ENCODE measurements around the gene CYP26C1.

CYP26C1 gene, protein sequence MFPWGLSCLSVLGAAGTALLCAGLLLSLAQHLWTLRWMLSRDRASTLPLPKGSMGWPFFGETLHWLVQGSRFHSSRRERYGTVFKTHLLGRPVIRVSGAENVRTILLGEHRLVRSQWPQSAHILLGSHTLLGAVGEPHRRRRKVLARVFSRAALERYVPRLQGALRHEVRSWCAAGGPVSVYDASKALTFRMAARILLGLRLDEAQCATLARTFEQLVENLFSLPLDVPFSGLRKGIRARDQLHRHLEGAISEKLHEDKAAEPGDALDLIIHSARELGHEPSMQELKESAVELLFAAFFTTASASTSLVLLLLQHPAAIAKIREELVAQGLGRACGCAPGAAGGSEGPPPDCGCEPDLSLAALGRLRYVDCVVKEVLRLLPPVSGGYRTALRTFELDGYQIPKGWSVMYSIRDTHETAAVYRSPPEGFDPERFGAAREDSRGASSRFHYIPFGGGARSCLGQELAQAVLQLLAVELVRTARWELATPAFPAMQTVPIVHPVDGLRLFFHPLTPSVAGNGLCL

DNA sequence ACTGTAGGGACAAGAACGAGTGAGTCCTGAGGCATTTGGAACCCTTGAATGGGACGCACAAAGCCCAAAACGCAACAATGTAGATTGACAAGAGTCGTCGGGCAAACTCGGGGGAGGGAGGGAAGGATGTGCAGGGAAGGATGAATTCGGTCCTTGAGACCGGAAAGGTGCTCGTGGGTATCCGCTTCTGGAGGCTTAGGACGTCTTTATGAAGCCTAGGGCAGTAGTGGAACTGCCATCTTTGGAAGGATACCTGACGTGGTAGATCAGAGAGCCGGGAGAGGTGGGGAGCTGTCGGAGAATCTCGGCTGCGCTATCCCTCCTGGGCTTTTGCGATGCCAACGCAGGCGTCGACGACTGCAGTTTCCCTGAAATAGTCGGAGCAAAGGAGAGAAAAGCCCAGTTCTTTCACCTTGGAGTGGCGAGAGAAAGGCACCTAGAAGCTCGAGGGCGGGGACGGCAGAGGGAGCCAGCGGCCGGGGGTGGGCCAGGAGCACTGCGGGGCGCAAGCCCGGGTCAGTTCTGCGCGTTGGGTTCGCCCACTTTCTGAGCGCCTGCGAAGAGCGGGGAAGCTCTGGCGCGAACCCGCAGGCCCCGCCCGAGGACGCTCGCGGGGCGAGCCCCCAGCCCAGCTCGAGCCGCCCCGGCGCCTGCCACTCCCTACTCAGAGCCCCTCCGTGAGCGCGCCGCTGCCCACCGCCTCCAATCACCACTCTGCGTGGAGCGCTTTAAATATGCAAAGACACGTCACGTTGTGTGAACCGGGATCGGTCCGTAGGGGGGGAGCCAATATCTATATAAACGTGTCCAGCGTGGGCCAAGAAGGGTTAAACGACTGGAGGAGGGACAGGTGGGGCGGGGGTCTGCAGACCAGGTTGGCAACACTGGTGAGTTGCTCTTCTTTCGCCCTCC is at the start of gene CYP26C1:
Gene CYP26C1 (plus strand): TSS at position 824 of the 912 bp plus-strand sequence. CDS start 466 bp downstream, outside the sequence.
- DNase-seq: no peak

DNA sequence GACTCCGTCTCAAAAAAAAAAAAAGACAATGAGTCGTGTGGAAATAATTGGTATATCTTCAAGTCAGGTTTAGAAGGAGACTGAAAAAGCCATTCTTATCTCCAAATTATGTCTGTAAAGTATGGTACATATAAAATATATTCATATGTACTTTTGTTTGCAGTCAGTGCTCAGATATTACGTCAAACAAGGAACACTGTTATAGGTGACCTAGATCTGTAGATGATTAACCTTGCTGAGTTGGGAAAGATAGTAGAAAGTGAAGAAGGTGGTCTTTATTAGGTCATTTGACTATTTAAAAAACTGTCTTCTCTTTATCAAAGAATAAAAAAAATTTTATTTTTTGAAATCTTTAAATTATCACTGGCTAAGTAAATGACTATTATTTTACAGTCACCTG is 44.9 kb upstream of the CYP26C1 start:
- DNase-seq: no peak

DNA sequence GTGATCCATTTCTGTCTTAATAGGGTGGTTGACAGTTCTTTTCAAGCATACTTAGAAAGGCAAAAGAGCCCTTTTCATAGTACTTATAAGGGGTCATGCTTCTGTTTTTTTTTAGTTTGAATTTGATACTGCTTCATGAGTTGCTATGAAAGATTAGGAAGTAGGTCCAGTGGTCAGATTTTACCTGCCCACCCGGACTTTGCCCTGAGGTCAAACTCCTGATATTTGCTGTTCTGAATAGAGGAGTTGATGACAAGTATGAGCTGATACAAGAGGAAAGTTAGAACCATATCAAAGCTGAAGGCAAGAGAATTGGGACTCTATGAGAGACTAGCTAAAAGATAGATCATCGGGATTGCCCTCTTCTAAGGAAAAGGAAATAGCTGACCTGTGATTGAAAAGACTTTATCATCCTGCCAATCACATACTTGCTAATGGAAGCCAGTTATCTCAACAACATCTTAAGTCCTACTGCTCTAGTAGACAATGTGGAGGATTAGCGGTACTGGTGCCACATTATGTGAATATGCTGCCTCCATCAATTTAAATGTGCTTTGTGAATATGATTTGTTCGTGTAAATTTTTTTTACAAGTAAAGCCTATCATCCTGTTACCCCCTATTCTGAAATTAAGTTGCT is 37.5 kb upstream of the CYP26C1 start:
- no peak for DNase-seq

DNA sequence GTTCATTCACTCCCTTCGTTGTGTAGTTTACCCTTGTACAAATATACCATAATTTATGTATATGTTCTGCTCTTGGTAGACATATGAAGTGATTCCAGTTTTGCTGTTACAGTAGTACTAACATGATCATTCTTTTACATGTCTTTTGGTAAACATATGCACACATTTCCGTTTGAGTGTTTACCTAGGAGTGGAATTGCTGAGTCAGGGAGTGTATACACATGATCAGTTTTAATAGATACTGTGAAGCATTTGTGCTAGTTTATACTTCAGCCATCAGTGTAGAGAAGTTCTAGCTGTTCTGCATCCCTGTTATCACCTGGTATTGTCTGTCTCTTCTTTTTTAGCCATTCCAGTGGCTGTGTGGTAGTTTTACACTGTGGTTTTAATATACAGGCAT is 34.5 kb upstream of the CYP26C1 start:
- no peak for DNase-seq

DNA sequence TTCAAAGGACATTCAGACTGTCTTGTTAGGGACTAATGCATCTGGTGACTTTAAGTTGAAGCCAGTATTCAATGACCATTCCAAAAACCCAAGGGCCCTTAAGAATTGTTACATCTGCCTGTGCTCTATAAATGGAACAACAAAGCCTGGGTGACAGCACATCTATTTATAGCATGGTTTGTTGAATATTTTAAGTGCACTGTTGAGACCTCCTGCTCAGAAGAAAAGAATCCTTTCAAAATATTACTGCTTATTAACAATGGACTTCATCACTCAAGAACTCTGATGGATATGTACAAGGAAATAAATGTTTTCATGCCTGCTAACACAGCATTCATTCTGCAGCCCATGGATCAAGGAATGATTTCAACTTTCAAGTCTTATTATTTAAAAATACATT is 33.1 kb upstream of the CYP26C1 start:
- no peak for DNase-seq

DNA sequence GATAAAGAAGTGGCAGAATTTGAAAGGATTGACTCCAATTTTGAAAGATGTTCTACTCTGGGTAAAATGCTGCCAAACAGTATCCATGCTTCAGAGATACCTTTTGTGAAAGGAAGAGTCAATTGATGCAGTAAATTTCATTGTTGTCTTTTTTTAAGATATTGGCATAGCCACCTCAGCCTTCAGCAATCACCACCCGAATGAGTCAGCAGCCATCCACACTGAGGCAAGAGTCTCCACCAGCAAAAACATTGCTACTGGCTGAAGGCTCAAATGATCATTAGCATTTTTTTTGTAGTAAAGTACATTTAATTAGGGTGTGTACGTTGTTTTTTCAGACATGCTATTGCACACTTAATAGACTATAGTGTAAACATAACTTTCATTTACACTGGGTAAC is 31.7 kb upstream of the CYP26C1 start:
- DNase-seq: no peak

DNA sequence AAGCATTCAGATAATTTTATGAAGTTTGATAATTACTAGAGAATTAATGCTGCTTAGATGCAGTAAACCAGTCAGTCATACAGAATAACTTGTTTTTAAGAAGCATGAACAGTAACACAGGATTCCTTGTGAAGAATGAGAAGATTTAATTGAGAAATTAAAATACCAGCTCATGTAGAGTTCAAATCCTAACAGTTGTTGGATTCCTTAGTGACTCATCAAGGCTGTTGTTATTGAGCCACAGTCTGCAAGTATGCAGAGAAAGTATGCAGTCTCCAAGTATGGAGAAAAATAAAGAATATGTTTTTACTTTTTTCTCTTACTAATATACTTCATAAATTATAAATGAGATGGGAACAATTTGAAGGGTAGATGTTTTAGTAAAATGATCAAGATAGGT is 30.2 kb upstream of the CYP26C1 start:
- no peak for DNase-seq

DNA sequence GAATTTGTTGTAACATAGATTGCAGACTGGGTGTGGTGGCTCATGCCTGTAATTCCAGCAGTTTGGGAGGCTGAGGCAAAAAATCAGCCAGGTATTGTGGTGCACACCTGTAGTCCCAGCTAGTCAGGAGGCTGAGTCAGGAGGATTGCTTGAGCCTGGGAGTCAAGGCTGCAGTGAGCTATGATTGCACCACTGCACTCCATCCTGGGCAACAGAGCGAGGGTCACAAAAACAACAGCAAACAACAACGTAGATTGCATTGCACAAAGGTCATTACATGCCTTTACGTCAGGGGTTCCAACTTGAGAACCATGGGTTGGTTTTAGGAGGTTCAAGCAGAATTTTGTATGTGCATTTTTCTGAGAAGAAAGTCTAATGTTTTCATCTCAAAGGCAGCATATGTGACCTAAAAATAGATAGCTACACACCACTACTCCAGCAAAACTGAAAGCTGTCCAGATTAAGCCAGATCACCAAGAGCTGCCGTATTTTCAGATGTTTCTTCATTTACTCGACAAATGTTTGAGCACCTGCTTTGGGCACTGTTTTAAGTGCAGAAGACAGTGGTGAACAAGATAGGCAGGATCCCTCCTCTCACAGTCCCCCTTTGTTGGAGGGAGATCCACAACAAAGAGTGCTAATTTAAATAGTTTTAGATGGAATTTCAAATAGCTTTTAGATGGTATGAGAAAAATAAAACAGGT is 28.3 kb upstream of the CYP26C1 start:
- DNase-seq: no peak

DNA sequence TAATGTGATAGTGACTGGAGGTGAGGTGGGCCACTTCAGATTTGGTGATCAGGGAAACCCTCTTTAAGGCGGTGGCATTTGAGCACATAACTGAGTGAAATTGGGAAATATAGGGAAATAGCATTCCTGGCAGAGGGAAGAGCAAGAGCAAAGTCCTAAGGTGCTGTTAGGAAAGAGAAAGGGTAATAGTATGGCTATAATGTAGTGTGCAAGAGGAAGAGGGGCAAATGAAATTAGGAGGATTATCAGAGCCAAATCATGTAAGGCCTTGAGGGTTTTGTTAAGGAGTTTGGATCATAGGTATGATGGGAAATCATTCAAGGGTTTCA is 27.8 kb upstream of the CYP26C1 start:
- no peak for DNase-seq

DNA sequence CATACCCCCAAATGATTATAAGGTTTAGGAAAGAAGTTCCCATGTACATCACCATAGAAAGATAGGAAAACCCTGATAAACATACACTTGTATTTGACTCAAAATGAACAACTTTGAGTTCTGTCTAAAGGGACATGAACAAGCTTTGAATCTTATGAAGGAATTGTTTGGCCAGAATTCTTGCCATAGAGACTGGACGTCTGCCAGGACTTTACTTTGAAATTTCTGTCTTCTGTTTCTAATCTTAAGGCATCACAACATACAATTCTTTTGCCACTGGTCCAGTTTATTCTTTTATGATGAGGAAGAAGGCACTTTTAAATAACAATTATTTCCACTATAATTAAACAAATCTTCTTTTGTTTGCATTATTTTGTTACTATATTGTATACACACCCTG is 26.2 kb upstream of the CYP26C1 start:
- no peak for DNase-seq

DNA sequence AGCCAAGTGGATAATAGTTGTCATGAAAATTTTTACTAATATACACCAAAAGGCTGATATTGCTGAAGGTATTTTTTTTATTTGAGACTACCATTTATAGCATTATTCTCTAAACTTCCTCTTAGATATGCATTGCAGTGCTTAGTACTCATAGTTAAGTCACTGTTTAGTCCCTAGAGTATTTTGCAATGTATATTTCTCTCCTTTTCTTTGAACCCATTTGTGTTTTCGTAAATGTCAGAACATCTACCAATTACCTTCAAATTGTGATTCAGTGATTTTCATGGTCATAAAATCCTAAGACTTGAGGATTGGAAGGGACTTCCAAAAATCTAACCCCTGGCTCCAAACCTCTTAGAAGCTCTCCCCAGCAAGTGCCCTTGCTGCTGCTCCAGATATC is 21.5 kb upstream of the CYP26C1 start:
- DNase-seq: no peak

DNA sequence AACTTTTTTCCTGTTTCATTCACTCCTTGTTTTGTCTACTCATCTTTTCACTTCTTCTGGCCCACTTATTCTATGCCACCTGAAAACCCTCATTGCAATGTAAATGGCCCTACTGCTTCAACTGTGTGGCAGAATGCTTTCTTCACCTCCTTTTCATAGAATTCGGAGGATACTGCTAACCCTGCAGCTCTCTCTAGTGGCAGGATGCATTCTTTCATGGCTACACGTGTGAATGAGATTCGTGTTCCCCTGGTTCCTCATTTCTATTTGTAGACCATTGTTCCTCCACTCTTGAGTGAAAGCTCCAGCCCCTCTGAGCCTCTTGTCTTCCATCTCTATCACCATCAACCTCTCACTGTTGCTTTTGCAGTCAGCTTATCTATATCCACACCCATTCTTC is 20.9 kb upstream of the CYP26C1 start:
- DNase-seq: no peak

DNA sequence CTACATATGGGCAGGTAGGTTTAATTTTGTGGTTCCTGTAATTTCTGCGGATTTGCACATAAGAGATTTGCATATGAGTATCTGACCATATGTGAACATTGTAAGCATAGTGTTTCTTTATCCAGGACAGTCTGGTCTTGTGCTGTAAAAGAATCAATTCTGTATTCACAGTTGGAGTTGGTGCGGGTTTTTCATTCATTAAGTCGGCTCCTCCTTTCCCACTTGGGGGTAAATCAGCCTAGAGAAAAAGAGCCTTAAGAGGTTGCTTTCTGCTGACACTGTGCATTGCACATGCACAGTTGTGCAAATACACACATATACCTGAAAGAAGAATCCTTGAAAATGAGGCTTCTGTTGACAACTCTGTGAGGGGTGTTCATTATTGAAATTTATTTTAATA is 6.1 kb upstream of the CYP26C1 start:
- DNase-seq: no peak

DNA sequence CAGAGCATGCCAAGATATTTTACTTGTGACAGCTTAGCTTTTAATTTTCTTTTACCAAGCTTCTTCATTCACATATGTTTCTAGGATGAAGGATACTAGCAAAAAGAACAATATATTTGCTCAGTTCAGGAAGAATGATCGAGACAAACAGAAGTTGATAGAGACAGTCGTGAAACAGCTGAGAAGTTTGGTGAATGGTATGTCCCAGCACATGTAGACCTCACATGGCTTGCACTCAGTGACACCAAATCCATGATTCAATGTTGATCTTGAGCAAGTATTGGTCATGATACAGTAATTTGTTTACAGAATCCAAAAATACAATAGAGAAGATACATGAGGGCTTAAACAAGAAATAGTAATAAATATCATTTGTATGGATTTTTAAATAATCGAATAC is 2.5 kb upstream of the CYP26C1 start:
- DNase-seq: no peak

DNA sequence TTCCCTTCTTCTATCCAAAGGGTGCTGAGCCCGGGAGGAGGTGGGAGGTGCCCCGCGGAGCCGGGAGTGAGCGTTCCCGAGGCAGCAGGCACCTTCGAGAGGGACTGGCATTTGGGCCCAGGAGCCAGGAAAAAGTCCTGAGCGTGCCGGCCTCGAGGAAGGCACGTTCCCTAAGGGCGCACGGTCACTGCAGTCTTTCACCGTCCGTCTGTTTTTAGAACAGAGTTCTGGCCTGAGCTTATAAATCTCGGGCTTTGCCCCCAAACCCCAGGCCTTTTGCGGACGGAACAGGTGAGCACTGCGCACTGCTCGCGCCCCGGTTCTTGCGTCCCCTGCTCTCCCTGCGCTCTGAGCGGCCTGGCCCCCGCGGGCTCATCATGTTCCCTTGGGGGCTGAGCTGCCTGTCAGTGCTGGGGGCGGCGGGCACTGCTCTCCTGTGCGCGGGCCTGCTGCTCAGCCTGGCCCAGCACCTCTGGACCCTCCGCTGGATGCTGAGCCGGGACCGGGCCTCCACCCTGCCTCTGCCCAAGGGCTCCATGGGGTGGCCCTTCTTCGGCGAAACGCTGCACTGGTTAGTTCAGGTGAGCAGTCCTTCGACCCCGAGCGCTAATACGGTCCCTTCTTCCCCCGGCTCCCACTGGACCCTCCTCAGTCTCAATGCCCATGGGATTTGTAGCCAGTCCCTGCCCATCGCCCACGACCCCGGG is 442 bp downstream of the CYP26C1 start:
- no peak for DNase-seq

DNA sequence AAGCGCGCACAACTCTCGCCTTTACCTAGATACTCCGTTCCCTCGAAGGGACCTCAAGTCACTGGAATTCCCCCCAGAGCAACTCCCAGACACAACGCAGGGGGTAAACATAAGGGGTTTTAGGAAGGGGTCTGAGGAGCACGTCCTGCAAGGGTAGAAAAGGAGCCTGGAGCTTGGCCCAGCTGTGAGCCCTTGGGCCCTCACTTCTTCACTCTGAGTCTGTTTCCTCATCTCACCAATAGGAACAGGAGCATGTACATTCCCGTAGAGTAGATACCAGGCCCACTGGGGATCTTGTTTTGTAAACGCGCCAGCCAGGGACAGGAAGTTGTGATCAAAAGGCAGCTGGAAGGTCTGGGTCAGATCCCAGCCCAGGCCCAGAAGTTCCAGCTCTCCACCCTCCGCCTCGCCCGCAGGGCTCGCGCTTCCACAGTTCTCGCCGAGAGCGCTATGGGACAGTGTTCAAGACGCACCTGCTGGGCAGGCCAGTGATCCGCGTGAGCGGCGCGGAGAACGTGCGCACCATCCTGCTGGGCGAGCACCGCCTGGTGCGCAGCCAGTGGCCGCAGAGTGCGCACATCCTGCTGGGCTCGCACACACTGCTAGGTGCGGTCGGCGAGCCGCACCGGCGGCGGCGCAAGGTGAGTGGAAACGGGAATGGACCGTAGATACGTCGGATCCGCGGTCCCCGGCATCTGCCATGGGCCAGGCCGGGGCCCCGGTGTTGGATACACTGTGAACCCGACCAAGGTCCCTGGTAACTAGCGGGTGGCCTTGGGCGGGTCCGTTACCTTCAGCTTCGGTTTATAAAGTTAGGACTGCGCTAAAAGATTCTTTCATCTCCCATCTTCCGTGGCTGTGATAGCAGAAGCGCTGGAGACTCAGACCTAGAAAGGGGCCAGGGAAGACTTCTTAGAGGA is 1.3 kb downstream of the CYP26C1 start:
- no peak for DNase-seq

DNA sequence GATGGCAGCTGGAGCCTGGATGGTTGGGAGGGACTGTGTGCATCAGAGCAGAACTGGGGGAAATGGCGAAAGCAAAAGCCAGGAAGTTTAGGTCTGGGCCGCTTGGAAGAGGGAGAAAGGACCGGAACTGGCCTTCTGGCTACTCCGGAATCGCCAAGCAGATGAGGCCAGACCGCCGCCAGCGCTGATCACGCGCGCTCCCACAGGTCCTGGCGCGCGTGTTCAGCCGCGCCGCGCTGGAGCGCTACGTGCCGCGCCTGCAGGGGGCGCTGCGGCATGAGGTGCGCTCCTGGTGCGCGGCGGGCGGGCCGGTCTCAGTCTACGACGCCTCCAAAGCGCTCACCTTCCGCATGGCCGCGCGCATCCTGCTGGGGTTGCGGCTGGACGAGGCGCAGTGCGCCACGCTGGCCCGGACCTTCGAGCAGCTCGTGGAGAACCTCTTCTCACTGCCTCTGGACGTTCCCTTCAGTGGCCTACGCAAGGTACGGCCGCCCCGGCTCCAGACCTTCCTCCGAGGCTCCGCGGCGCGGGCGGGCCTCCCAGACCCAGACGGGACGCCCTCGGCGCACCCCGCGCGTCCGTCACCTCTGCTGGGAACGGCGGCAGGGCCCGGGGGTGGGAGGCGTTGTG is 2.0 kb downstream of the CYP26C1 start:
- peak; percentile 55 for DNase-seq

DNA sequence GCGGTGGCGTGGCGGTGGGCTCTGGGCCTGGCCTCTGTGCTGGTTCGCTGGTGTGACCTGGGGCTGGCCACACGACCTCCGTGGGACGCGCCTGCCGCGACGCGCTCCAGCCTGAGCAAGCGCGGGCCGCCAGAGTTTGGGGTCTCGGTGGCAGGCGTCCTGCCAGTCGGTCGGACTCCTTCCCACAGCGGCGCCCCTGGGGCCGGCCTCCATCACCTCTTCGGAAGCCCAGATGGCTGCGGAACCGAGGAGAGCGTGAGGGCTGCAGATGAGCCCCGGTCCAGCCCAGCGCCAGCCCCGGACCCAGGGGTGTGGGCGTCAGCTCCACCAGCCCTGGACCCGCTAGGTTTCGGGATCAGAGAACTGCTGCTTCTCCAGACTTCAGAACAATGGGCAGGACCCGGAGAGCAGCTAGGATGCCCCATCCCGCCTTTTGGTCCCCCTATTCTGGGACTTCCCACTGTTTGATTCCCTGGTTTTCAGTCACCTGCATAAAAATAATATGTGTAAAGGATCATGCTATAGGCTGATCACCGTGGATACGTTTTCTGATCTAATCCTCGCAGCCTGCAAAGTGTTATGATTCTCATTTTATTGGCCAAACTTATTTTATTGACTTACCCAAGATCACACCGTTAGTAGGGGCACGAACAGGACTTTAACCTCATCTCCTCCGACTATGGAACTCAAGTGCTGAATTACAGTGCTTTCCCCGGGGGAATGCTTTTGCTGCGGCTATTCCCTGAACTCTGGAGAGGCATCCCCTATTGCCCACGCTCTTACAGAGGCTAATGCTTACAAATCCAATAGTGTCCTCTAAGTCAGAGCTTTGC is 2.8 kb downstream of the CYP26C1 start:
- no peak for DNase-seq

DNA sequence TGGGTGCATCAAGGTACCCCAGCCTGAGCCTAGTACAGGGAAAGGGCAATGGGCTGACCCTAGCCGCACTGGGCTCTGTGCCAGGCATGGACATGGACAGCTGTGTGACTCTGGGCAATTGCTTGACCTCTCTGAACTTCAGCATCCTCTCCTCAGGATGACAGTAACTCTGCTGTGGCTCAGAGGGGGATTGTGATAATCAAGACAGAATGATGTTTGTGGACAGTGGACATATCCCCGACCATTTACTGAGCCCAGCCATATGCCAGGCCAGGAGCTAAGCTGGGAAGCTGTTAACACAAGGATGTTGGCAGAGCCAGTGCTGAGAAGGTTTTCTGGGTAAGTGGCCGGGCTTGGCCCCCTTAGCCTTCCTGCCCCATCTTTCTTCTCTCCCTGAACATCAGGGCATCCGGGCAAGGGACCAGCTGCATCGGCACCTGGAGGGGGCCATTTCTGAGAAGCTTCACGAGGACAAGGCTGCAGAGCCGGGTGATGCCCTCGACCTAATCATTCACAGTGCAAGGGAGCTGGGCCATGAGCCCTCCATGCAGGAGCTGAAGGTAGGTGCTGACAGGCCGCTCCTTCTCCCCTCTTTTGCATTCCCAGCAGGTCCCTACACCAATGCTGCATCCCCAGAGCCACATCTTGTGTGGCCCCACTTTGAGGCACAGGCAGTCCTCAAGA is 3.5 kb downstream of the CYP26C1 start:
- no peak for DNase-seq
